GM23338 (cell line): ENCODE results near the gene IL1F10. TPM values are rescaled to one million over a fixed set of nuclear protein-coding genes. Genes with fewer than 3 reads are reported as not detected.

Experiments
- ATAC-seq: fragments of 200-7000 bp; cut with Tn5 transposase; 3 replicates; pipeline ENCODE4 v1.9.1; 2020
- DNase-seq: peaks from one replicate; pipeline ENCODE4 v3.0.0-alpha.2; 2015; ENCODE audit warnings: low spot score
- H2AFZ ChIP-seq: fragments of 200-600 bp; sonication (generic); 2 replicates; pipeline ENCODE4 v1.8.0; 2016; ENCODE audit warnings: antibody characterized with exemption, mild to moderate bottlenecking, moderate library complexity
- H3F3A ChIP-seq: fragments of 200-600 bp; sonication (generic); replicated peaks from 2 replicates; pipeline ENCODE4 v1.8.0; 2017; ENCODE audit warnings: antibody characterized with exemption, mixed run types, low read depth
- H3K27ac ChIP-seq: fragments of 200-600 bp; sonication (generic); 2 replicates; pipeline ENCODE4 v1.6.1; 2016; ENCODE audit warnings: low read depth
- H3K27me3 ChIP-seq: fragments of 200-600 bp; sonication (generic); 2 replicates; pipeline ENCODE4 v1.8.0; 2016; ENCODE audit warnings: mild to moderate bottlenecking, mixed run types, moderate library complexity; ENCODE audit not compliant: insufficient read depth
- H3K36me3 ChIP-seq: fragments of 200-600 bp; sonication (generic); 2 replicates; pipeline ENCODE4 v1.8.0; 2016; ENCODE audit warnings: mild to moderate bottlenecking; ENCODE audit not compliant: insufficient read depth
- H3K4me1 ChIP-seq: fragments of 200-600 bp; sonication (generic); 2 replicates; pipeline ENCODE4 v1.8.0; 2016; ENCODE audit warnings: mild to moderate bottlenecking, moderate library complexity; ENCODE audit not compliant: insufficient read depth
- H3K4me2 ChIP-seq: fragments of 200-600 bp; sonication (generic); 2 replicates; pipeline ENCODE4 v1.7.1; 2017; ENCODE audit warnings: mixed run types
- H3K4me3 ChIP-seq: fragments of 200-600 bp; sonication (generic); 2 replicates; pipeline ENCODE4 v1.6.1; 2016; ENCODE audit warnings: mixed run types
- H3K79me2 ChIP-seq: fragments of 200-600 bp; sonication (generic); replicated peaks from 2 replicates; pipeline ENCODE4 v1.8.0; 2017; ENCODE audit warnings: mild to moderate bottlenecking; ENCODE audit not compliant: insufficient read depth
- H3K9me2 ChIP-seq: fragments of 200-600 bp; sonication (generic); 2 replicates; pipeline ENCODE4 v1.8.0; 2017; ENCODE audit not compliant: insufficient read depth
- H4K20me1 ChIP-seq: fragments of 200-600 bp; sonication (generic); replicated peaks from 2 replicates; pipeline ENCODE4 v1.8.0; 2017; ENCODE audit warnings: mild to moderate bottlenecking; ENCODE audit not compliant: insufficient read depth
- H3K27ac Mint-ChIP-seq: 2 replicates; pipeline ENCODE4 v1.8.0; 2020; ENCODE audit warnings: inconsistent platforms, mild to moderate bottlenecking, moderate library complexity, mixed read lengths
- H3K27me3 Mint-ChIP-seq: 3 replicates; pipeline ENCODE4 v1.8.0; 2022; ENCODE audit warnings: low read depth, mild to moderate bottlenecking, moderate library complexity, mixed read lengths, inconsistent platforms; ENCODE audit not compliant: insufficient read depth, poor library complexity
- H3K36me3 Mint-ChIP-seq: 3 replicates; pipeline ENCODE4 v1.8.0; 2021; ENCODE audit warnings: low read depth, mild to moderate bottlenecking, inconsistent platforms, moderate library complexity, mixed read lengths
- H3K4me1 Mint-ChIP-seq: 3 replicates; pipeline ENCODE4 v1.8.0; 2020; ENCODE audit warnings: mild to moderate bottlenecking, inconsistent platforms, mixed read lengths
- H3K4me3 Mint-ChIP-seq: 3 replicates; pipeline ENCODE4 v1.8.0; 2021; ENCODE audit warnings: moderate library complexity, mild to moderate bottlenecking, inconsistent platforms, mixed read lengths
- H3K9me3 Mint-ChIP-seq: 3 replicates; pipeline ENCODE4 v1.8.0; 2020; ENCODE audit warnings: moderate library complexity, mild to moderate bottlenecking, inconsistent platforms, mixed read lengths
- CREB1 ChIP-seq: fragments of 250-450 bp; sonication (Bioruptor Pico); IDR thresholded peaks from 2 replicates; pipeline ENCODE4 v1.5.0; 2020; ENCODE audit warnings: low read depth, mild to moderate bottlenecking, moderate library complexity
- CTCF ChIP-seq, 2 experiments: fragments of 200-600 bp in 1 of 2; sonication (generic) in 1 of 2; conservative IDR thresholded peaks; 2 replicates each; pipeline versions ENCODE4 v1.5.1 to v1.6.1; 2016 to 2017; ENCODE audit warnings: antibody characterized with exemption in 2 of 2, low read depth in 2 of 2, mild to moderate bottlenecking in 2 of 2, moderate library complexity in 1 of 2
- ETS1 ChIP-seq: IDR thresholded peaks from 2 replicates; pipeline ENCODE4 v1.6.1; 2016; ENCODE audit warnings: antibody characterized with exemption
- EZH2phosphoT487 ChIP-seq: fragments of 200-600 bp; sonication (generic); IDR thresholded peaks from one replicate; pipeline ENCODE4 v1.8.1; 2018; ENCODE audit warnings: antibody characterized with exemption; ENCODE audit not compliant: unreplicated experiment
- POLR2AphosphoS5 ChIP-seq: IDR thresholded peaks from 2 replicates; pipeline ENCODE4 v1.6.1; 2016; ENCODE audit warnings: antibody characterized with exemption, low read depth
- REST ChIP-seq: IDR thresholded peaks from one replicate; pipeline ENCODE4 v1.6.1; 2018; ENCODE audit warnings: antibody characterized with exemption; ENCODE audit not compliant: unreplicated experiment
- STAT1 ChIP-seq: IDR thresholded peaks from one replicate; pipeline ENCODE4 v1.6.1; 2016; ENCODE audit warnings: antibody characterized with exemption; ENCODE audit not compliant: unreplicated experiment
- ZNF114 ChIP-seq: fragments of 250-450 bp; sonication (Bioruptor Pico); IDR thresholded peaks from 2 replicates; pipeline ENCODE4 v1.5.0; 2020; ENCODE audit warnings: mild to moderate bottlenecking, moderate library complexity
- ZNF331 ChIP-seq: fragments of 250-450 bp; sonication (Bioruptor Pico); IDR thresholded peaks from 2 replicates; pipeline ENCODE4 v1.5.0; 2020; ENCODE audit warnings: low read depth, mild to moderate bottlenecking, moderate library complexity
- polyA plus RNA-seq: library from polyadenylated mRNA; unstranded; fragments of >200 nt; fragmentation: Nextera tagmentation; extraction: Ambion mirVana; gene quantifications from 2 replicates; pipeline ENCODE4 v1.2.1, GENCODE V29; 2016
- total RNA-seq: library from RNA; depleted of rRNA; stranded (reverse); fragments of >200 nt; shearing (Covaris generic); gene quantifications from 2 replicates; pipeline ENCODE4 v1.2.3, GENCODE V29; 2014

IL1F10 gene
- total and polyA plus RNA-seq, 2 experiments from 2014 or later = not detected

GRCh38 chr2:113064281-113064680, 3.5 kb upstream of the IL1F10 start (continued):
- TF ChIP-seq REST (no peak), CTCF (conservative IDR thresholded peaks at IDR 0.05; ENCODE audit: low read depth in 2 of 2) (no peak)

DNA sequence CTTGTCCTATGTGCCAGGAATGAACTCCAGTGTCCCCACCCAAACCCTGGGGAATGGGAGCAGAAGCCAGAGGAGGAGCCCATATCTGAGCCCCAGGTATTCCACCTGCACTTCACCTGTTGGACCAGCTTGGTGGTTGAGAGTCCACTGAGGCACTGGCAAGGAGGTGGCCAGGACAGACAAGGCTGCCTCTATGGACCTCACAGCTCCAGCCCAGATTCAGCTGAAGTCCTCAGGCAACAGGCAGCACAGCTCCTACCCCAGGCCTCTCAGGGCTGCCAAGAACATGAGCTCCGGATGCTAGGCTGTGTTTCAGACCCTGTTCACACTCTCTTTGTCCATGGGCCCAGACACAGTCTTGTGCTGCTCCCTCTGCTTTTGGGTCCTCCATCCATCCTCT, 2.9 kb upstream of the IL1F10 start:
- H3K27me3 Mint-ChIP-seq = peaks cover 9% of the 10 kb centered on the region
- Histone ChIP-seq H3K36me3 (no peaks in the 10 kb centered on the region), H3F3A (no peaks in the 10 kb centered on the region), H3K79me2 (no peaks in the 10 kb centered on the region), H3K4me2 (no peak overlapping the region), H3K4me1 (no peaks in the 10 kb centered on the region), H3K9me2 (peaks cover 5% of the 10 kb centered on the region), H4K20me1 (no peaks in the 10 kb centered on the region), H3K27ac (no peak overlapping the region), H3K4me3 (no peak overlapping the region), H3K27me3 (no peaks in the 10 kb centered on the region), H2AFZ (no peak overlapping the region)
- peaks cover 6% of the 10 kb centered on the region; the same call in 1 of the 3 replicates for H3K4me1 Mint-ChIP-seq
- no peak overlapping the region for H3K4me3 Mint-ChIP-seq
- TF ChIP-seq ETS1 (no peak), POLR2AphosphoS5 (no peak), ZNF114 (CRISPR knock-in tag) (no peak), REST (no peak), CREB1 (no peak), EZH2phosphoT487 (no peak), STAT1 (no peak), ZNF331 (no peak)
- DNase-seq (no peak), ATAC-seq (no peak)
- peaks cover 10% of the 10 kb centered on the region; the same call in 2 of the 3 replicates for H3K9me3 Mint-ChIP-seq
- no peaks in the 10 kb centered on the region; the same call in 2 of the 3 replicates for H3K36me3 Mint-ChIP-seq
- H3K27ac Mint-ChIP-seq = no peak overlapping the region
